Stimulated activated CD8-positive, alpha-beta memory T cell treated with anti-CD3 and anti-CD28 coated beads, Interleukin-15, amount 100 ng/mL, for 24 hours (primary cell): ENCODE results near the gene SIGLEC6.

Experiments used
- DNase-seq: peaks from one replicate; pipeline ENCODE4 v3.0.0-alpha.2; 2020; ENCODE audit warnings: low read depth

SIGLEC6 gene

DNA sequence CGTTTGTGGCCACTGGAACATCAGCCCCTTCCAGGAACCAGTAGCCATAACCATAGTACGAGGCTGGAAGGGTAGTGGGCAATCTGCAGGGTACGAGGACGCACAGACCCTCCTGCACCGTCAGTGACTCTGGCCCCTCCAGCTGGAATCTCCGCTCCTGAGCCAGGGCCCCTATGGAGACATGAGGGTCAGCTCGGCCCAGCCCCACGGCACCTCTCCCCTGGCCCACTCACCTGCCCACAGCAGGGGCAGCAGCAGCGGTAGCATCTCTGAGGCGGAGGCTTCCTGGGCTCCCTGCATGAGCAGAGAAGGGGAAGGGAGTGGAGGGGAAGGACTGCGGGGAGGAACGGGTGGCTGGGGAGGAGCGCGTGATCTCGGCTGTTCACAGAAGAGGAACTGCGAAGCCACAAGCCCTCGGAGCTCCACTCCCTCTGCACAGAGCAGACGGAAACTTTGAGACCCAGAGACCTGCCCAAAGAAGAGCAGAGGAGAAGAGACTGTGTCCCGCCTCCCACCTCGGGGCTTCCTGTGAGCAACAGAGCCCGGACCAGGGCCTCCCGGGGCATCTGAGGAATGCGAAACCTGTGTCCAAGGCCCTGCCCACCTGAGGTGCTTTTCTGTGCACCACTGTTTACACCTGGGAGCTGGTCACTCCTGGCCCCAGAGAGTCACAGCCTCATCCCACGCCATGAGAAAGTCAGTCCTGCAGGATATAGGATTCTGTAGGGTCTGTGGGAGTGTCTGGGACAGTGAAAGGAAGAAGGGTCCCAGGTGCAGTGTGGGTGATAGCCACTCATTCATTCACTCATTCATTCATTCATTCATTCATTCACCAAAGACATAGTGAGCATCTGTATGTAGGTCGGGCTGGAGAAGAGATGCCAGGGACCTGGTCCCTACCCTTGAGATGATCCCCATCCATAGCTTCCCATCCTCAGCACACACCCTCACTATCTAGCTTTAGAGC is at the start of gene SIGLEC6:
SIGLEC6 (minus strand) TSS at position 322 of the 967 bp plus-strand sequence; CDS start at position 300, 22 bp downstream.
- DNase-seq: no peak

DNA sequence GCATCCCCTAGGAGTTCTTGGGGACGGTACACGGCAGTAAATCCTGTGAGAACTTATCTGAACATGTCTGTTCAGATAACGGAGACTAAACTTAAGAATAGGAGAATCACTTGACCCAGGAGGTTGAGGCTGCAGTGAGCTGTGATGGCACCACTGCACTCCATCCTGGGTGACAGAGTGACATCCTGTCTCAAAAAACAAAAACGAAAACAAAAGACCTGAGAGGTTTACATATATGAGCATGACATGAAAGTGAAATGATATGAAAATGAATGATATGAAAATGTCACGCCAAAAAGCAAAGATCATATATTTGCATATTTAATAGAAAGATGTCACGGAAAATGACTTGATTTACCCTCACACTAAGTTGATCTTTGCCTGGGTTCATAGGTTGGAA is 45.4 kb upstream of the SIGLEC6 start:
- DNase-seq: no peak

DNA sequence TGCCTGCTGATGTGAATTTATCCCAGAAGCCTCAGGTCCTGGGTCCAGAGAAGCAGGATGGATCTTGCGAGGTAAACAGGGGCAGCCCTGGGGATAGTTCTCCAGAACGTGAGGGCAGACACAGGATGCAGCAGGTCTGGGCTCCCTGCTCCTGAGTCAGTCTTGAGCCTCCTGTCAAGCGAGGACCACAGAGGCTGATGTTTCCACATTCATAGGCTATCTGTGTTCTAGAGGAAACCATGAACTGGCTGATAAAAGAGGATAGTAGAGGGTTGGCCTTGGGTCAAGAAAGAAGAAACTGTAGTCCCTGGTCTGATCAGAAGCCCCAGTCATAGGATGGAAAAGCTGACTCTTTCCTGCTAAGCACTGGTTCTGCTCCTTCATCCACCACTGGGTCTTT is 41.9 kb upstream of the SIGLEC6 start:
- DNase-seq: no peak

DNA sequence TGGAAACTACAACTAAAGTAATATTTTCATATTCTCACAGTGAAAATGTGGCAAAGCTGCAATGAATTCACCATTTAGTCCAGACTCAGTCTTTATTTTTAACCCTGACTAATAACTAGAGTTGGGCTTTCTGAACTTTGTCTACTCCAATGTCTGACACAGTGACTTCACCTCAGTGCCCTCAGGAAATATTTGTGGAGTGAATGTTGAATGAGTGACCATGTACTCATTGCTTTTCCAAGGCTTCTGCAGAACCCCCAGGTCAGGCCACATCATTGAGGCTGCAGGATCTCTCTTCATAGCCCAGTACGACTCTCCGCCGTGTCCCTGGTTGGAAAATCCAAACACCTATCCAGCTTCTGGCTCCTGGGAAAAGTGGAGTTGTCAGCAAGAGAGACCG is 41.4 kb upstream of the SIGLEC6 start:
- no peak for DNase-seq

DNA sequence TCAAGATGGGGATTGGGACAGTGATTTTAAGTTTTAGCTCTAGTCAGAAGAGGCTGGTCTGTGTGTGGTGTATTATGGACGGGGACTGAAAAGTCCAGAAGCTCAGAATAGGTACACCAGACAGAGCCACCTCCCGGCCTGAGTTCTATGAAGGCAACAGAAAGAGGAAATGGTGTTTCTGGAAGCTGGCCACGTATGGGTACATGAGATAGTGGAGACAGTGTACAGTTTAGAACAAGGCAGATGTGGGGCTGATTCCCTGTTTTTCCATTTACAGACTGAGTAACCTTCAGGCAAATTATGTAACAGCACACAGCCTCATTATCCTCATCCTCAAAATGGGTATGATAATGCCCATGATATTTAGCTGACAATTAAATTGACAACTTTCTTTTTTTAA is 40.9 kb upstream of the SIGLEC6 start:
- no peak for DNase-seq

DNA sequence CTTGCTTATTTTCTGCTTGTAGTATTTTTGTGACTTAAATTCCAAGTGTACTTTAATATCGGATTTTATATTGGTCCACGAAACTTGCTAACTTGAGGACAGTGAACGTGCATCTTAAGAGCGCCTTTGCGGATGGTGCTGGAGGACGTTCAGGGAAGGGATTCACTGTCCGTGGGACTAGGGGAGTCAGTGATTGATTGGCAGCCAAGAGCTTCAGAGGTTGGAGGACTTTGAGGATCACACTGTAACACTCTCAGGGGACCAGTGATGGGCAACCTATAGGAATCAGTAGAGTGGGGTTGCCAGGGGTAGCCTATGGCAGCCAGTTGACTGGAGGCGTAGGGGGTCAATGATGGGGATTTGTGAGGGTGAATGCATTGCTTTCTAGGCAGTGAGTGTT is 40.1 kb upstream of the SIGLEC6 start:
- no peak for DNase-seq

DNA sequence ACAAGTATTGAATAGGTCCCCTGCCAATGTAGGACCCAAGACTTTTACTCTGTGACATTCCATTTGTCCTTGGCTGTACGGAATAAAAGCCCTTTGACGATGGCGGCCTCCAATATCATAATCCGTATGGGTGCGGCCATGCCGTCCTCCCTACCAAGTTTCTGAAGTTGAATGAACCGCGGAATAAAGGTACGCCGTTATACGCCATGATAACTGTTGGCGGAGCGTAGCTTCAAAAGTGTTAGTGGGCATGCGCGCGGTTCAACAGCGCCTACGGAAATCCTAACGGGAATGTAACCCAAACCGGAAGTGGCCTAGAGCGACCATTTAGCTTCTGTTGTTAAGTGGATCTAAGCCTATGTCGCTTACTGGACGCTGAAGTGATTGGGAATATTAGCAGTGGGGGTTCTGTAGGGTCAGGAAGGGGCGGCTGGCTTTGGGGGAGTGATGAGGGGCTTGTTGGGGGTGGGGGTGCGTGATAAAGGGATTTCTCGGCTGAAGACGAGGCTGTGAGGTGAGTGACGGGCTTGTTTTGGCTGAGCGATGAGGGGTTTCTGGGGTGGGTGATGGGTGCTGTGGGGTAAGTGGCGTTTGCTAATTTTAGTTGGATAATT is 39.6 kb upstream of the SIGLEC6 start, which contains the start of gene ZNF175:
ZNF175 (plus strand) TSS at position 322 of the 614 bp plus-strand sequence. CDS start 2,047 bp downstream, outside the sequence.
- DNase-seq: peak; percentile 60

DNA sequence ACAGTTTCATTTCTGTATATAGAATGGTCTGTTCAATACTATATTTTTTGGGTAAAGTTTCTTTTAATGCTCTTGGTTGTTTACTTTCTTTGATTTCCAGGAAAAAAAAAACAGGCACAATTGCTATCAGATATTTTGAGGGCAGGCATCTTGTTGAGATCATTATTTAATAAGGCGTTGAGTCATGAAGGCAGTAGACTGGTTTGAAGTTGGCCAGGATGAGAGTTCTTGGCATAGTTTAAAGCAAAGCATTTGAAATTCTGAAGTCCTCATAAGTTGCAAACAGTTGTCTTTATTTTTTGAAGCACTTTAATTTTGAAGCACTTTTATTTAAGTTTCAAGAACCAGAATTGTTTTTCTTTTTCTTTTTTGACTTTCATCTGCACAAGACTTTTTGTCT is 37.0 kb upstream of the SIGLEC6 start:
- no peak for DNase-seq

DNA sequence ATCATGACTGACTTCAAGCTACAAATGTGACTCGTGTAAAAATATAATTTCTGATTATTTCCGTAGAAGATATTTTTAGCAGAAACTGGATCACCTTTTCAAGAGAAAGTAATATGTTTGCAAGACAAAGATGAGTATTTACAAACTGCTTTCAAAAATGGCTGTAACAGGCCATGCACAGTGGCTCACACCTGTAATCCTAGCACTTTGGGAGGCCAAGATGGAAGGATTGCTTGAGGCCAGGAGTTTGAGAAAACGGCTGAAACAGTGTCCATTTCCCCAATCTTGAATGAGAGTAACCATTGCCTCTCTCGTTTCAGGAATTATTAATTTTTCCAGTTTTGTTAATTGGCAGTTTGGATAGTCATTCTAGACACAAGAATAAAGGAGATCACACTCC is 36.1 kb upstream of the SIGLEC6 start:
- DNase-seq: no peak

DNA sequence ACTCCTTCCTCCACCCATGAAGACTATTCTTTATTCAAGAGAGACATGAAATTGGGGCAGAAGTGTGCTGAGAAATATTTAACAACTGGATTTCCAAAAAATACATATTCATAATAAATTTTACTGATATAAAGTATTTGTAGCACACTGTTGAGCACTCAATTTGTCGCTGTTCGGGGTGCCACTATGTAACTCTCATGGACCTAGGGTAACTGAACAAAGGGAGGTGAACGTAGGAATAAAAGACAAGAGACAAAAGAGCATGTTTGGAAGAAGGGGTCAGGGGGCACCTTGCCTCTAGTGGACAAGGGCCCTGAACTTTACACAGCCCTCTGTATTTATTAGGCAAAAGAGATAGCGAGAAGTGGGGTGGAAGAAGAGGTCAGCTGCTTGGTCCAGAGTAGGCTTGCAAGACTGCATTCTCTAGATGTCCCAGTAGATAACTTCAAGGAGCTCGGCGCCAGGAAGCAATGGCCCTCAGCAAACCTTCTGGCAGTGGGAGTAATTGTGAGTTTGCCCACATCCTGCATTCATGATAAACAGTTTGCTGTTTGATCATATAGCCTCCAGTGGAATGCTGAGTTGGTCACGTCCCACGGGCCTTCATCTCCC is 35.1 kb upstream of the SIGLEC6 start:
- no peak for DNase-seq

DNA sequence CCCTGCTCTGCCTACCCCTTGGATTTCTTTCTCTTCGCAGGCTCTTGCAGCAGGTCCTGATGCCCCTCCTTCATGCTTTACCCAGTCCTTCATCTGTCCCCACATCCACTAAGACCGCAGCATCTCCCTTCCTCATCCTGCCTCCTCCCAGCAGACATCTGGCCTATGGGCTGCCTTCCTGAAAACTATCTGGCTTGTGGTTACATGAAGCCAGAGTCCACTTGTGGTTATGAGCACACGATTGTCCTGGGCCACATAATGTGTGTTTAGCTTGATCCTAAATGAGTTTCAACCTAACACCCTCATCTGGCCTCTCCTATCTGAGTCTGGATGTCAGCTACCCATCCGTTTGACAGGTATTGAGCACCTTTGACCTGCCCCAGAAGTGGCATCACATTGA is 34.1 kb upstream of the SIGLEC6 start:
- DNase-seq: no peak

DNA sequence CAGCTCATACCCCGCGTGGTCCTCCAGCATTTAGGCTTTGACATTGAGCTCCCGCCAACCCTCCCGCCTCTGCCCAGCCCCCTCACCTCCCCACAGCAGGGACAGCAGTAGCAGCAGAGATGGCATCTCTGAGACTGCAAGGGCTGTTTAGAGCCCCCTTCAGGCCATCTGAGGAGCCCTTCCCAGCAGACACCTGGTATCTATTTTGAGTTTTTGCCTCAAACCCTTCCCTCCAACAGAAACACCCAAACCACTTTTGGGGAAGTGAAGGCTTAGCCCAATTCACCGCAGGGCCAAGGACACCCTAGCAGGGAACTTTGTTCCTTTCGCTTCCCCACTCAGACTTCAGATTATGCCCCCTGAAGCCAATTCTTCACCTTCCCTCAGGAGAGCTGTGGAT is 33.3 kb upstream of the SIGLEC6 start:
- DNase-seq: no peak

DNA sequence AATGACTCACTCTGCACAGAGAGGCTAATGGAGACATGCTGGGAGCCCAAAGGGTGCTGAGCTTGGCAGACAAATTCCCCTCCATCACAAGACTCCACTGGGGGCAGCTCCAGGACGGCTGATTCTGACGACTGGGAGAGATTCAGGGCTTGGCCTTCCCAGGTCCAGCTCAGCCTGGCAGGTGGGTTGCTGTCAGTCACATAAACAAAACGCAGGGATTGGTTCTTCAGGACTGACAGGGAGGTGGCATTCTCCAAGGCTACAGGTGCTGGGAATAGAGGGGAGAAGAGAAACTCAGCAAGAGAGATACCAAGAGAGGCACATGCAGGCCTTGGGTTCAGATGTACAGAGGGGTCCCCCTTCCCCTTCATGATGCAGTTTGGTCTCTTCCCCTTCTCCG is 28.9 kb upstream of the SIGLEC6 start:
- DNase-seq: no peak

DNA sequence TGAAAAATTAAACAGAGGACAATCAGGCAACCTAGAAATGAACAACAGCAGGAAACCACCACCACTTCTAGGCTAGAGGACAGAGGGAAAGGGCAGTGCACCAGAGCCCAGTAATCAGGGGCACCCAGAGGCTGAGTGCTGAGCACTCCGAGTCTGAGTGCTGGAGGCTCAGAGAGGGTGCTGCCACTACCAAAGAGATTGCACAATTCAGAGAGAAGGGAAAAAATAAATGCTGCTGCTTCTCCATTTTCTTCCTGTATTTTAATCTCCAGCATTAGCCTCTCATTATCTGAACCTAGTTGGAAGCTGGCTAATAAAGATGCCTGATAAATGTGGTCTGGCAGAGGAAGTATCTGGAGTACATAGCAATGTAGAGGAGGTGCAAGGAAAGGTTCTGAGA is 27.8 kb upstream of the SIGLEC6 start:
- DNase-seq: no peak

DNA sequence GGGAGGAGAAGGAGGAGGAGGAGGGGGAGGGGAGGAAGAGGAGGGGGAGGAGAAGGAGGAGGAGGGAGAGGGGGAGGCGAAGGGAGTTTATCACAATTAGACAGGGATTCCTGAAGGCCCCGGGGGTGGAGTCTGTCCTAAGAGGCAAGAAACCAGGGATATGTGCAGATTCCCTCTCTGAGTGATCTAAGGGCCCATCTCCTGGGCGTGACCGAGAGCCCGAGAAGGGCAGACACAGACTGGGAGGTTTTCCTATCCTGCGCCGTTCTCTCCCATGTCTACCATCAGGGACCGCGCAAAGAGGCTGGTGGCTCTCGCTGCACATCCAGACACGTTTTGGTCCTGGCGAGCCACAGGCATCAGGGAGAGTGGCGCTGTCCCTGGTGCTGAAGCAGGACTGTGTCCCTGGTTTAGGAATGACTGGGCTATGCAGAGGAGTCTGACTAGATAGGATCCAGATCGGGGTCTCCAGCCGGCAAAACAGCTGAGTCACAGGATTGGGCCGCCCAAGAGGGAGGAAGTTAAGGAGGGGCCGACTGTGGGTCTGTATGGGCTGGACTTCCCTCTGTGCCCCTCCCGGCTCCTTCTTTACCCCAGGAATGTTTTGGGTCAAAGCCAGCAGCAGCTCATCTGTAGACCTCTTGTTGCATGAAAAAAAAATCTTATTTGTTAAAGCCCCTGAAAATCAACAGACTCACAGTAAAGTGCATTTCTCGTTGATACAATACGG is 21.7 kb upstream of the SIGLEC6 start:
- DNase-seq: peak; percentile 13

DNA sequence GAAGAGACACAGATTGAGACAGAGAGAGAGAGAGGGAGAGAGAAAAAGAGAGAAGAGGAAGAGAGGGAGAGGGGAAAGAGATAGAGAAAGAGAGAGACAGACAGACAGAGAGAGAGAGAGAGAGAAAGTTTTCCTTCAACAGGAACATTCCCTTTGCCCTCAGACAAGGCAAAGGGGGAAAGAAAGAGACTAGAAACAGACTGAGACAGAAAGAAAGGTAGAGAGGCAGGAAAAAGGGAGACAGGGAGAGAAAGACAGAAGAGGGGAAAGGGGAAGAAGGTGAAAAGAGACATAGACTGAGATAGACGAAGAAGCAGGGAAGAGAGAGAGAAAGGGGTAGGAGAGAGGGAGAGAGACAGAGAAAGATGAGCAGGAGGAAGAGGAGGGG is 21.1 kb upstream of the SIGLEC6 start:
- no peak for DNase-seq

DNA sequence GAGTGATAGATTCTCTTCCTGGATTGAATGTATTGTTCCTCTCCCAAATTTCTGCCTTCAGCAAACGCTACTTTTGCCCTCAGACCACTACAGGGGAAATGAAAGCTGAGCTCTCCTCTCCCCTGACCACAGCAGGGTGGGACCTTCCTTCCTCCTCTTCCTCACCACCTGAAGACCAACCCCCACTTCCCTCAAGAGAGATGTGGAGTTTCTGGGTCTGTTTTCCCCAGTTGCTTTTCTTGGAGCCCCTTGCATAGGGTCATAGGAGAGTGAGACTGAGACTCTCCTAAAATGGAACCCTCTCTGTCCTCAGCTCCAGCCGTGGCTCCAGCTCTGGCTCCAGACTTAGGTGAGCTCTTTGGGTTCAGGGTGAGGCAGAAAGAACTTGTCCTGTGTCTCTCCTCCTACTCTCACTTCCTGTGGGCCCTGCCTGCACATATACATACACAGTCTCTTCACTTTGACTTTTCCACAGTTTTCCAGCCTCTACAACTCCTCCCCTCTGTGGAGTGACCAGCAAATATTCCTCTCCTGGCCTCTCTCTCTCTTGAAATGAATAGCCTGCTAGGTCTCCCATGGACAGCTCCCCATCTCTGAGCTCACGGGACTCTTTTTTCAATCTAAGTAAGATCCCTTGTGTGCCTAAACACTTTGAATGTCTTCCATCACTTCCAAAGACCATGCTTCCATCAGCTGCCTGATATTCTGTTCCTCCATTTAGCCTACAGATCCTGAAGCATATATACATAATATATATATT is 20.4 kb upstream of the SIGLEC6 start:
- no peak for DNase-seq

DNA sequence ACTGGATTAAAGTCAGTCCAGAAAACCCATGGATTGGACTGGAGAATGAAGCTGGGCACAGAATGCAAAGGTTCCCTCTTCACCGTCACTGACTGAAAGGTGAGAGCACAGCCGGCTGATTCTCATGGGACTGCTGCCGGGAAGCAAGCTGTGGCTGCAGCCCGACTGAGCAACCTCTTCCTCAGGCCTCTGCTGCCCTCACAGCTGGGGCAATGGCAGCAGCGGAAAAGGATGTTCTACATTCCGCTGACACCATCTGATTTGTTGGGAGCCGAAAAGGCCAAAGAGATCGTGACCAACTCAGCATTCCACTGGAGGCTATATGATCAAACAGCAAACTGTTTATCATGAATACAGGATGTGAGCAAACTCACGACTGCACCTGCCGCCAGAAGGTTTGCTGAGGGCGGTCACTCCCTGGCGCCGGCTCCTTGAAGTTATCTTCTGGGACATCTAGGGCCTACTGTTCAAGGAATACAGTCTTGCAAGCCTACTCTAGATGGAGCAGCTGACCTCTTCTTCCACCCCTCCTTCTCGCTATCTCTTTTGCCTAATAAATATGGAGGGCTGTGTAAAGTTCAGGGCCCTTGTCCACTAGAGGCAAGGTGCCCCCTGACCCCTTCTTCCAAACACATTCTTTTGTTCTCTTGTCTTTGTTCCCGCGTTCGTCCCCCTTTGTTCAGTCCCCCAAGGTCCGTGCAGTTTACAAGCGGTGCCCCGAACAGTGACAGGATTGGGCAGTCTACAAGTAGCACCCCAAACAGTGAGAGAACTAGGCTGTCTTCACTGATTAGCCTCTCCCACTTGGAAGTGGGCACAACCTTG is 19.6 kb upstream of the SIGLEC6 start:
- DNase-seq: no peak

DNA sequence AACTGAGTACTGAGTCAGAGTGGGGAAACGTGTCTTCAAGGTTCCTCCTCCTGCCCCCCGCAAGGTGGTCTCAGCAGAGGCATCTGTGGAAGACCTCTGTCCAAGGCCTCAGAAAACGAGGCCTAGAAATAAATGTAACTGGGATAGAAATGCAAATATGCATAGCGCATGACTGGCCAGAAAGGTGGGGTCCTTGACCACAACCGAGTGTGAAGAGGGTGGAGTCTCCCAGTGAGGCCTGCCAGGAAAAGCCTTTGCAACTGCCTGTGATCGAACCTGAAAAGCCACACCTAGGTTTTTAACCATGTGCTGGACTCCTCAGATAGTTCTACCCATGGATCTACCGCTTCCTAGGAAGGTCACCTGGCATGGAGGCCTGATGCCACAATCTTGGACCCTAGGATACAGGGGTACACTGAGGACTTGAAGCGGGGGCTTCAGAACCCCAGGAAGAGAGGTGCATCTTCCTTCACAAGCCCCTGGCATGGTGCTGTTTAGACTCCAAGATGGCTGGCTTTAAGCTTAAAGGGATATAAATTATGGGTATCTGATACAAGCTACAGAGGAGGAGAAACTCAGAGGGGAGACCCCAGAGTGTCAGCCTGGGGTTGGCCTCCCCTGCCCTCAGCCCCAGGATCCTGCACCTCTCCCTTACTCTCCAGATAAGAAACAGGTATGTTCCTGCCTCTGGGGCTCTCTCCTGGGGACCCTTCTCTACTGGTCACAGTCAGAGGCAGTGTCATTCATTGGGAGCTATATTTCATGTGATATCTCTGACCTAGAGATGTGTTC is 18.3 kb upstream of the SIGLEC6 start:
- no peak for DNase-seq

DNA sequence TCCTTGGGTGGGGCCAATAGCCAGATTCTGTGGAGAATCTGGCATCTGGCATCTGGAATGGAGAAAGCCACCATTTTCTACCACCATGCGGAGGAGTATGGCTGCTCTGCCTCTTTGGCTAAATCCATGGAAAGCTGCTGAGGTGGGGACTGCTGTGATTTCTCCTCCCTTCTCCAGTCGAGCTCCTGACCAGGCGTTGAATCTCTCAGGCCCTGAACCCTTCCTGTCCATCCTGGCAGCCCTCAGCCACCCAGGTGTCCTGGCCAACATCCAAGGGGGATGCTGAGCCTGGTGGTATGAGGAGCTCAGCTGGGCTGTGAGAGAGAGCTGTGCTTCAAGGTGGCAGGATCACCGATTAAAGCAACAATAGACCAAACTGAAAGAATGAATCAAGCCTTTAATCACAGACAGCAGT is 17.4 kb upstream of the SIGLEC6 start:
- DNase-seq: no peak
